DLD1 (cell line): ENCODE data around the gene CCDC85A.

Experiments
- in situ Hi-C: cut with HindIII; loops from 2 replicates; pipeline ENCODE4 v1.10.0; 2017; ENCODE audit warnings: low sequenced_read_pairs

Gene CCDC85A

GRCh38 chr2:56292951-56293350 is 109.2 kb downstream of the CCDC85A start:
- in situ Hi-C loops, result no loop called here

GRCh38 chr2:56295666-56296065 is 111.9 kb downstream of the CCDC85A start:
- in situ Hi-C loops, result no loop called here

GRCh38 chr2:56297671-56298070 is 113.9 kb downstream of the CCDC85A start:
- in situ Hi-C loops, result no loop called here

- in situ Hi-C loops, result no loop called here
Observed at GRCh38 chr2:56299171-56299691, 115.4 kb downstream of the CCDC85A start.

- in situ Hi-C loops, result no loop called here
Observed at GRCh38 chr2:56309626-56310170, 125.9 kb downstream of the CCDC85A start.

GRCh38 chr2:56313500-56313921 is 129.7 kb downstream of the CCDC85A start:
- in situ Hi-C loops, result no loop called here

GRCh38 chr2:56314371-56314770 is 130.6 kb downstream of the CCDC85A start:
- in situ Hi-C loops, result no loop called here

GRCh38 chr2:56314796-56315195 is 131.0 kb downstream of the CCDC85A start:
- in situ Hi-C loops, result no loop called here

GRCh38 chr2:56315376-56315775 is 131.6 kb downstream of the CCDC85A start:
- in situ Hi-C loops, result no loop called here

GRCh38 chr2:56316011-56316410 is 132.2 kb downstream of the CCDC85A start:
- in situ Hi-C loops, result no loop called here

GRCh38 chr2:56318147-56318546 is 134.4 kb downstream of the CCDC85A start:
- in situ Hi-C loops, result no loop called here

GRCh38 chr2:56325661-56326345 is 142.0 kb downstream of the CCDC85A start:
- in situ Hi-C loops, result no loop called here

- in situ Hi-C loops, result no loop called here
Observed at GRCh38 chr2:56326346-56326741, 142.6 kb downstream of the CCDC85A start.

- in situ Hi-C loops, result no loop called here
Observed at GRCh38 chr2:56331810-56332209, 148.0 kb downstream of the CCDC85A start.

GRCh38 chr2:56333812-56334485 is 150.2 kb downstream of the CCDC85A start:
- in situ Hi-C loops, result no loop called here

- in situ Hi-C loops, result no loop called here
Observed at GRCh38 chr2:56334622-56335021, 150.8 kb downstream of the CCDC85A start.

GRCh38 chr2:56335101-56335500 is 151.3 kb downstream of the CCDC85A start:
- in situ Hi-C loops, result no loop called here

GRCh38 chr2:56337342-56337741 is 153.6 kb downstream of the CCDC85A start:
- in situ Hi-C loops, result no loop called here

GRCh38 chr2:56338232-56338631 is 154.4 kb downstream of the CCDC85A start:
- in situ Hi-C loops, result no loop called here

GRCh38 chr2:56344771-56345170 is 161.0 kb downstream of the CCDC85A start:
- in situ Hi-C loops, result no loop called here

GRCh38 chr2:56347881-56348280 is 164.1 kb downstream of the CCDC85A start:
- in situ Hi-C loops, result no loop called here
